HL-60 (cell line): Measurements from ENCODE around the gene PPP2R3A.

Experiments used
- POLR2AphosphoS5 ChIP-seq: IDR thresholded peaks from 2 replicates; pipeline ENCODE4 v1.6.1; 2012; ENCODE audit warnings: low read depth
- SPI1 ChIP-seq: IDR thresholded peaks from 2 replicates; pipeline ENCODE4 v1.6.1; 2012; ENCODE audit warnings: low read depth, mild to moderate bottlenecking, borderline replicate concordance
- TF ChIP-seq, protein P1 (sequence below): IDR thresholded peaks from one replicate; pipeline ENCODE4 v1.5.1; 2011; ENCODE audit warnings: low read length, control low read depth, inconsistent platforms; ENCODE audit not compliant: insufficient read depth

DNA sequence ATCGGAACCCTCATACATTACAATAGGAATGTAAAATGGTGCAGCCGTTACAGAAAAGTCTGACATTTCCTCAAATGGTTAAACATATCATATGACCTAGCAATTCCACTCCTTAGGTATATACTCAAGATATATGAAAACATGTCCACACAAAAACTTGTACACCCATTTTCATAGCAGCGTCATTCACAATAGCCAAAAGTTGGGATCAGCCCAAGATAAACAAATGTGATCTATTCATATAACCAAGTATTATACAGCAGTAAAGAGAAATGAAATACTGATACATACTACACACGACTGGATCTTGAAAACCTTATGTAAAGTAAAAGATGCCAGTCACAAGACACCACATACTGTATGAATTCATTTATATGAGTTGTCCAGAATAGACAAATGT, 128.2 kb downstream of the PPP2R3A start:
- TF ChIP-seq, protein P1, sequence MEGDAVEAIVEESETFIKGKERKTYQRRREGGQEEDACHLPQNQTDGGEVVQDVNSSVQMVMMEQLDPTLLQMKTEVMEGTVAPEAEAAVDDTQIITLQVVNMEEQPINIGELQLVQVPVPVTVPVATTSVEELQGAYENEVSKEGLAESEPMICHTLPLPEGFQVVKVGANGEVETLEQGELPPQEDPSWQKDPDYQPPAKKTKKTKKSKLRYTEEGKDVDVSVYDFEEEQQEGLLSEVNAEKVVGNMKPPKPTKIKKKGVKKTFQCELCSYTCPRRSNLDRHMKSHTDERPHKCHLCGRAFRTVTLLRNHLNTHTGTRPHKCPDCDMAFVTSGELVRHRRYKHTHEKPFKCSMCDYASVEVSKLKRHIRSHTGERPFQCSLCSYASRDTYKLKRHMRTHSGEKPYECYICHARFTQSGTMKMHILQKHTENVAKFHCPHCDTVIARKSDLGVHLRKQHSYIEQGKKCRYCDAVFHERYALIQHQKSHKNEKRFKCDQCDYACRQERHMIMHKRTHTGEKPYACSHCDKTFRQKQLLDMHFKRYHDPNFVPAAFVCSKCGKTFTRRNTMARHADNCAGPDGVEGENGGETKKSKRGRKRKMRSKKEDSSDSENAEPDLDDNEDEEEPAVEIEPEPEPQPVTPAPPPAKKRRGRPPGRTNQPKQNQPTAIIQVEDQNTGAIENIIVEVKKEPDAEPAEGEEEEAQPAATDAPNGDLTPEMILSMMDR, result no peak
- TF ChIP-seq SPI1 (no peak), POLR2AphosphoS5 (no peak)
